IMR-90 (cell line): ENCODE results near the gene OR2V2. TPM values are rescaled to one million over a fixed set of nuclear protein-coding genes. Genes with fewer than 3 reads are reported as not detected.

Experiments used
- ATAC-seq: fragments of 200-7000 bp; cut with Tn5 transposase; 2 replicates; pipeline ENCODE4 v1.9.1; 2020; ENCODE audit warnings: low read depth, mild to moderate bottlenecking, moderate library complexity
- BruUV-seq: library from RNA; stranded (reverse); fragments of 400-500 nt; replicated peaks from 2 replicates; lab custom pipeline; 2021; lab: Mats Ljungman, UMichigan
- CTCF ChIA-PET: fragments of 300-600 bp; formaldehyde crosslinking; extraction: SDS; loops from one replicate; lab custom pipeline; 2021; ENCODE audit warnings: antibody characterized with exemption; lab: Yijun Ruan, JAX
- POLR2A ChIA-PET: fragments of 300-600 bp; sonication (Branson Sonifier 250); formaldehyde crosslinking; loops from one replicate; lab custom pipeline; 2022; ENCODE audit warnings: antibody characterized with exemption; ENCODE audit not compliant: unreplicated experiment; lab: Charles Lee
- DNase-seq: peaks from one replicate; pipeline ENCODE4 v3.0.0; 2013
- H2AFZ ChIP-seq: replicated peaks from 2 replicates; pipeline ENCODE3; 2013; ENCODE audit warnings: low read length, mild to moderate bottlenecking; ENCODE audit not compliant: poor library complexity
- H2AK5ac ChIP-seq: 2 replicates; pipeline ENCODE4 v1.6.1; 2013; ENCODE audit warnings: low read depth, low read length, inconsistent platforms
- H2AK9ac ChIP-seq: replicated peaks from 2 replicates; pipeline ENCODE3; 2013; ENCODE audit warnings: mild to moderate bottlenecking, low read depth, low read length, moderate library complexity; ENCODE audit not compliant: poor library complexity
- H2BK120ac ChIP-seq: 2 replicates; pipeline ENCODE4 v1.6.1; 2013; ENCODE audit warnings: low read depth, low read length, inconsistent platforms
- H2BK15ac ChIP-seq: 3 replicates; pipeline ENCODE4 v1.6.1; 2013; ENCODE audit warnings: low read depth, low read length, inconsistent platforms
- H2BK20ac ChIP-seq: 2 replicates; pipeline ENCODE4 v1.6.1; 2013; ENCODE audit warnings: low read depth, mild to moderate bottlenecking, inconsistent platforms, low read length, moderate library complexity
- H2BK5ac ChIP-seq: 2 replicates; pipeline ENCODE4 v1.6.1; 2013; ENCODE audit warnings: mild to moderate bottlenecking, low read depth, low read length, inconsistent platforms; ENCODE audit not compliant: poor library complexity, severe bottlenecking
- H3K14ac ChIP-seq: replicated peaks from 2 replicates; pipeline ENCODE4 v1.6.1; 2013; ENCODE audit warnings: low read depth, low read length, inconsistent platforms
- H3K18ac ChIP-seq: 2 replicates; pipeline ENCODE4 v1.6.1; 2013; ENCODE audit warnings: low read depth, low read length, control low read depth
- H3K23ac ChIP-seq: 2 replicates; pipeline ENCODE4 v1.6.1; 2013; ENCODE audit warnings: low read depth, low read length, inconsistent platforms
- H3K27ac ChIP-seq: 2 replicates; pipeline ENCODE4 v1.5.1; 2013; ENCODE audit warnings: mild to moderate bottlenecking, control low read depth, low read length; ENCODE audit not compliant: insufficient read depth
- H3K27me3 ChIP-seq: 2 replicates; pipeline ENCODE4 v1.6.1; 2013; ENCODE audit warnings: low read length; ENCODE audit not compliant: control insufficient read depth, insufficient read depth
- H3K36me3 ChIP-seq: 2 replicates; pipeline ENCODE4 v1.6.1; 2013; ENCODE audit warnings: low read length, mixed read lengths; ENCODE audit not compliant: control insufficient read depth, insufficient read depth
- H3K4ac ChIP-seq: 2 replicates; pipeline ENCODE4 v1.6.1; 2013; ENCODE audit warnings: low read depth, low read length, inconsistent platforms
- H3K4me1 ChIP-seq: 2 replicates; pipeline ENCODE4 v1.6.1; 2013; ENCODE audit warnings: low read length, mixed read lengths; ENCODE audit not compliant: control insufficient read depth, insufficient read depth
- H3K4me2 ChIP-seq: 2 replicates; pipeline ENCODE4 v1.6.1; 2013; ENCODE audit warnings: low read depth, mild to moderate bottlenecking, control low read depth, low read length, moderate library complexity
- H3K4me3 ChIP-seq: 2 replicates; pipeline ENCODE4 v1.5.1; 2013; ENCODE audit warnings: low read depth, mild to moderate bottlenecking, control low read depth, low read length, moderate library complexity; ENCODE audit not compliant: insufficient read depth
- H3K56ac ChIP-seq: 2 replicates; pipeline ENCODE4 v1.6.1; 2013; ENCODE audit warnings: low read length, inconsistent platforms; ENCODE audit not compliant: insufficient read depth; ENCODE audit errors: extremely low read depth
- H3K79me1 ChIP-seq, 2 experiments: 2 replicates each; pipeline ENCODE4 v1.6.1; 2013; ENCODE audit warnings: low read length in 2 of 2, inconsistent platforms in 1 of 2, low read depth in 1 of 2
- H3K9ac ChIP-seq: 2 replicates; pipeline ENCODE4 v1.6.1; 2013; ENCODE audit warnings: low read depth, low read length, control low read depth
- H3K9me1 ChIP-seq: 2 replicates; pipeline ENCODE4 v1.6.1; 2013; ENCODE audit warnings: low read length, inconsistent platforms; ENCODE audit not compliant: insufficient read depth
- H3K9me3 ChIP-seq: 2 replicates; pipeline ENCODE4 v1.6.1; 2013; ENCODE audit warnings: low read length; ENCODE audit not compliant: control insufficient read depth, insufficient read depth
- H4K20me1 ChIP-seq: 2 replicates; pipeline ENCODE4 v1.6.1; 2013; ENCODE audit warnings: low read length, inconsistent platforms; ENCODE audit not compliant: insufficient read depth
- H4K5ac ChIP-seq: 2 replicates; pipeline ENCODE4 v1.6.1; 2013; ENCODE audit warnings: mild to moderate bottlenecking, low read depth, low read length, control low read depth
- H4K8ac ChIP-seq, 2 experiments: 2 replicates each; pipeline ENCODE4 v1.6.1; 2013; ENCODE audit warnings: low read depth in 2 of 2, low read length in 2 of 2, control low read depth in 1 of 2, inconsistent platforms in 1 of 2
- H4K91ac ChIP-seq: 2 replicates; pipeline ENCODE4 v1.6.1; 2013; ENCODE audit warnings: low read depth, low read length, inconsistent platforms; ENCODE audit not compliant: insufficient read depth
- RFX5 ChIP-seq: IDR thresholded peaks from 2 replicates; pipeline ENCODE4 v1.8.0; 2012; ENCODE audit warnings: low read depth, mild to moderate bottlenecking, low read length, moderate library complexity
- WGBS, 2 experiments: methylation state at CpG; one replicate each; pipeline versions ENCODE4 v1.1.5 to v1.1.7; 2013; ENCODE audit warnings: missing lambda C conversion rate in 2 of 2; ENCODE audit not compliant: insufficient read length in 1 of 2; ENCODE audit errors: extremely low coverage in 2 of 2; 5-methylcytosine and 5-hydroxymethylcytosine counted together
- dilution Hi-C: fragments of 300-500 bp; cut with HindIII; formaldehyde crosslinking; loops from one replicate; pipeline ENCODE4 v1.14.3; 2018; ENCODE audit warnings: low sequenced_read_pairs; ENCODE audit not compliant: unreplicated experiment
- in situ Hi-C: fragments of 300-500 bp; cut with MboI; formaldehyde crosslinking; loops from 3 replicates; pipeline ENCODE4 v1.14.3; 2019; ENCODE audit warnings: low sequenced_read_pairs, inconsistent platforms, mixed read lengths
- intact Hi-C: fragments of 100-400 bp; cut with micrococcal nuclease; formaldehyde crosslinking; loops from 2 replicates; pipeline ENCODE4 v1.10.0; 2022
- polyA plus RNA-seq, 3 experiments: library from polyadenylated mRNA; depleted of rRNA; stranded (reverse); fragments of >200 nt; gene quantifications; 2 replicates each; pipeline ENCODE4 v1.2.3, GENCODE V29; 2012; ENCODE audit warnings: low replicate concordance in 1 of 3
- total RNA-seq: library from RNA; depleted of rRNA; stranded (reverse); fragments of >200 nt; gene quantifications from 2 replicates; pipeline ENCODE4 v1.2.3, GENCODE V29; 2012

The OR2V2 gene
- total and polyA plus RNA-seq, 2 of the 4 experiments (the other 2 are of a cell fraction), result not detected

DNA sequence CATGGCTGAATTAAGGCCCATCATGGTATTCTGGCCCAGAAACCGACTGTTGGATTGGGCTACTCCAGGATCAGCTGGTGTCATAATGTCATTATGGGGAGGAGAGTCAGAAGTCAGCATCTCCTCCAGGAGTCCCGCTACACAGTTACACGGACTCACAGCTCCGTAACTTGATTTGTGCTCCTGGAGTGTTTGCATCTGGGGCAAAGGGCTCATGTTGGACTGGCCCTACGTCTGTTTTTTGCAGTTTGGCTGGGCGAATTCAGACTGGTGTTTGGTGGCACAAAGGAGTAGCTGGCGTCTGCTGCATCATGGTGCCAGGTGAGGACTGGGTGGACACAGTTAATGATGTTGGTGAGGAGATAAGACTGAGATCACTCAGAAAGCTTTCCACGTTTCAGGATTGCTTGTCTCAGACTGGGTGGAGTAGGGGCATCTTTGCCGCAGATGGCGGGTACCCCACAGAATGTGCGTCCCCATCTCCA is 47.7 kb upstream of the OR2V2 start:
- H2BK20ac ChIP-seq, result no peak overlapping the region
- no peak overlapping the region for H4K91ac ChIP-seq
- no peak overlapping the region for H3K14ac ChIP-seq
- no peak overlapping the region for H3K4me2 ChIP-seq
- ATAC-seq, result no peak
- intact Hi-C loops, result no loop called here
- H2AK5ac ChIP-seq, result no peak overlapping the region
- dilution Hi-C loops, result no loop called here
- no peak for TF ChIP-seq RFX5
- no TSS peak for BruUV-seq
- H3K4me1 ChIP-seq, result 0 out of 2 replicates have a peak, but pooled peaks cover 2% of the 10 kb centered on the region
- H4K8ac ChIP-seq, result no peak overlapping the region
- no peak overlapping the region for H2AFZ ChIP-seq
- H3K79me1 ChIP-seq, result no peaks in the 10 kb centered on the region
- H3K27ac ChIP-seq, result no peak overlapping the region
- no peak overlapping the region for H3K56ac ChIP-seq
- H3K9me3 ChIP-seq, result no peaks in the 10 kb centered on the region
- H4K5ac ChIP-seq, result no peak overlapping the region
- in situ Hi-C loops, result no loop called here
- no peak overlapping the region for H3K18ac ChIP-seq
- H2AK9ac ChIP-seq, result no peak overlapping the region
- H2BK120ac ChIP-seq, result no peak overlapping the region
- no peaks in the 10 kb centered on the region for H4K20me1 ChIP-seq
- H2BK5ac ChIP-seq, result no peak overlapping the region
- no peak overlapping the region for H3K9ac ChIP-seq
- H3K27me3 ChIP-seq, result peaks cover 13% of the 10 kb centered on the region; the same call in 1 of the 2 replicates
- no peak overlapping the region for H3K23ac ChIP-seq
- DNase-seq, result no peak
- ChIA-PET POLR2A (no interaction called here), CTCF (interaction anchor here (0.7 kb wide), 1 partner anchor 90 kb away, joined by 3 read pairs; no protein-coding TSS in a partner anchor)
- WGBS, 2 experiments, result 67% methylated on average over 1 of the region's 11 CpGs; no CpG with 5 or more reads in 1 of the 2 experiments
- H3K9me1 ChIP-seq, result no peaks in the 10 kb centered on the region
- no peak overlapping the region for H3K4ac ChIP-seq
- no peak overlapping the region for H2BK15ac ChIP-seq
- no peak overlapping the region for H3K4me3 ChIP-seq
- H3K36me3 ChIP-seq, result no peaks in the 10 kb centered on the region
